GM19043 (cell line): Measurements from ENCODE around the gene KIF7.
"Not testable (repeated sequence)": the region's sequence is repeated elsewhere in the genome, so short reads cannot be mapped to it uniquely, and the experiment has no call there.

Experiments
- ATAC-seq: cut with Tn5 transposase; IDR thresholded peaks from one replicate; pipeline ENCODE4 v1.9.1; 2021; ENCODE audit warnings: low read depth; ENCODE audit not compliant: unreplicated experiment

KIF7 gene, protein sequence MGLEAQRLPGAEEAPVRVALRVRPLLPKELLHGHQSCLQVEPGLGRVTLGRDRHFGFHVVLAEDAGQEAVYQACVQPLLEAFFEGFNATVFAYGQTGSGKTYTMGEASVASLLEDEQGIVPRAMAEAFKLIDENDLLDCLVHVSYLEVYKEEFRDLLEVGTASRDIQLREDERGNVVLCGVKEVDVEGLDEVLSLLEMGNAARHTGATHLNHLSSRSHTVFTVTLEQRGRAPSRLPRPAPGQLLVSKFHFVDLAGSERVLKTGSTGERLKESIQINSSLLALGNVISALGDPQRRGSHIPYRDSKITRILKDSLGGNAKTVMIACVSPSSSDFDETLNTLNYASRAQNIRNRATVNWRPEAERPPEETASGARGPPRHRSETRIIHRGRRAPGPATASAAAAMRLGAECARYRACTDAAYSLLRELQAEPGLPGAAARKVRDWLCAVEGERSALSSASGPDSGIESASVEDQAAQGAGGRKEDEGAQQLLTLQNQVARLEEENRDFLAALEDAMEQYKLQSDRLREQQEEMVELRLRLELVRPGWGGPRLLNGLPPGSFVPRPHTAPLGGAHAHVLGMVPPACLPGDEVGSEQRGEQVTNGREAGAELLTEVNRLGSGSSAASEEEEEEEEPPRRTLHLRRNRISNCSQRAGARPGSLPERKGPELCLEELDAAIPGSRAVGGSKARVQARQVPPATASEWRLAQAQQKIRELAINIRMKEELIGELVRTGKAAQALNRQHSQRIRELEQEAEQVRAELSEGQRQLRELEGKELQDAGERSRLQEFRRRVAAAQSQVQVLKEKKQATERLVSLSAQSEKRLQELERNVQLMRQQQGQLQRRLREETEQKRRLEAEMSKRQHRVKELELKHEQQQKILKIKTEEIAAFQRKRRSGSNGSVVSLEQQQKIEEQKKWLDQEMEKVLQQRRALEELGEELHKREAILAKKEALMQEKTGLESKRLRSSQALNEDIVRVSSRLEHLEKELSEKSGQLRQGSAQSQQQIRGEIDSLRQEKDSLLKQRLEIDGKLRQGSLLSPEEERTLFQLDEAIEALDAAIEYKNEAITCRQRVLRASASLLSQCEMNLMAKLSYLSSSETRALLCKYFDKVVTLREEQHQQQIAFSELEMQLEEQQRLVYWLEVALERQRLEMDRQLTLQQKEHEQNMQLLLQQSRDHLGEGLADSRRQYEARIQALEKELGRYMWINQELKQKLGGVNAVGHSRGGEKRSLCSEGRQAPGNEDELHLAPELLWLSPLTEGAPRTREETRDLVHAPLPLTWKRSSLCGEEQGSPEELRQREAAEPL (N-terminal part only)

DNA sequence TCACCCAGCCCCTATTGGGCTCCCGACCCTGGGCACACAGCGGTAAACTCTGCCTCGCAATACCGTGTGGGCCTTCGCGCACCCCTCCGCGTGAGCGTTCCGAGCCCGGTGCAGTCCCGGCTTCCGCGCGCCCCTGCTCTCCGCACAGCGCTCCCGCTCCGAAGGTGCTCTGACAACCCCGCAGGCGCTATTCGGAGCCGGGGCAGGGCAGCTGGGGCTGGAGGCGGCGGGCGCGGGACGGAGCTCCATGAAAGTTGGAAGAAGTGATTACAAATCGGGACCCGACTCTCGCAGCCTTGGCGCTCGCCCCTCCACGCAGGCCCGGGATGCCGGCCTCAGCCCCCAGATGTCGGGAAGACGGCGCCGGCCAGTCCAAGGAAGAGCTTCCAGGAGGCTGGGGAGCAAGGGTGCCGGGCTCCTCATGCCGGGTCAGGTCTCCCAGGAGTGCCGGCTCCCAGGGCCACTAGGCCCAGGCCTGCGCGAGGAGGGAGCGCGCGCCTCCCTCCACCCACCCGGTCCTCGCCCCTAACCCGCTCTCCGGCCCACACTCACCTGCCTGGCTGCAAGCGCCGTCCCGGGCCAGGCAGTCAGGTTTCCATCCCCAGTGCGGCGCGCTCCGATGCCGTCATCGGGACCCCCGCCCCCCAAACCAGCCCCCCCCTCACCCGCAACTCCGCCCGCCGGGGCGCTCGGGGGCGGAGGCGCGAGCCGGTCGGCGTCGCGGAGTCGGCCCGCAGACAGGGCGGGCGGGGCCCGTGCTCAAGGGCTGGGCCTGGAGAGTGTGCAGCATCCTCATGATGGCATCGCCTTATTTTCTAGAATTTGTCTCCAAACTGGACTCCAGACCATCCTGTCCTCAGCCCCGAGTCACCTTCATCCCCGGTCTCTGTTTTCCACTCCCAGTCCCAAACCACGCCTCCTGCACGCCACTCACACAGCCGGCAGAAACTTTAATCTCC is at the start of gene KIF7:
Gene KIF7, minus strand, starts transcription at position 621 of the 959 bp plus-strand sequence. CDS start 2,537 bp downstream, outside the sequence.
- no peak for ATAC-seq

DNA sequence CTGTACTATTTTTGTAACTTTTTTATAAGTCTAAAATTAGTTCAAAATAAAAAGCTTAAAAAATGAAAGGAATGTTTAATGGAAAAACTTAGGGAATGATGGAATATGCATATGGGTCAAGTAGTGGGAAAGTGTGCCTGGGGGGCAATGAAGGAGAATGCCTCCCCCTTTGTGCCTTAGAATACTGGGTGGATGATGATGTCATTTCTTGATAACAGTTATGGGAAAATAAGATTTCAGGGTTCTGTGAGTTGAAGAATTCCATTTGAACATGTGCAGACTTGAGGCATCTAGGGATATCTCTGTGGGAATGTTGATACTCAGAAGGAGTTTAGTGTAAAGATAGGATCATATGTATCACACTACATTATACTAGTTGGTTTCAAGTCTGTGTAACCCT is 49.1 kb upstream of the KIF7 start:
- ATAC-seq, result no peak

DNA sequence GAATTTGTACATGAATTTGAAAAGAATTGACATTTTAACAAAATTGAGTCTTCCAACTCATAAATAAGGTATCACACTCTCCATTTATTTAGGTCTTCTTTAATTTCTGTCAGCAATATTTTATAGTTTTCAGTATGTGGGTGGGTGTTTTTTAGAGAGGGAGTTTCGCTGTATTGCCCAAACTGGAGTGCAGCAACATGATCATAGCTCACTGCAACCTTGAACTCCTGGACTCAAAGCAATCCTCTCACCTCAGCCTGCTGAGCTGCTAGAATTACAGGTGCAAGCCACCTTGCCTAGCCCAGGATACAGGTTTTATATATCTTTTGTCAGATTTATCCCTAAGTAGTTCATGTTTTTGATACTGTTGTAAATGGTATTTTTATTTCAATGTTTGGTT is 39.9 kb upstream of the KIF7 start:
- no peak for ATAC-seq

DNA sequence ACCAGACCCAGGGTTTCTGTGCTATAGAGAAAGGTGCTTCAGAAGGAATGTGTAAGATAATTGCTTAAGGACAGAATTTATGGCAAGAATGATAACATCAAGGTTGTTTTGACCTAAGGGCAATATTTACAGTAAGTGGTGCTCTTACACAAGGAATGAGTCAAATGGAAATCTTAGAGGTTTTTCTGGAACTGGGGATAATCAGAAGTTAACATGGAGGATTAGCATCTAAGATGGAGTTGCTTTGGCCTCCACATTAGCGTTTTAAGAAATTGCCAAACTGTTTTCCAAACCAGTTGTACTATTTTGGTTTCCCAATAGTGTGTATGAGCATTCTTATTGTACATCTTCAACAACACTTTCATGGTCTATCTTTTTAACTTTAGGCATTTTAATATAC is 38.4 kb upstream of the KIF7 start:
- ATAC-seq, result no peak

DNA sequence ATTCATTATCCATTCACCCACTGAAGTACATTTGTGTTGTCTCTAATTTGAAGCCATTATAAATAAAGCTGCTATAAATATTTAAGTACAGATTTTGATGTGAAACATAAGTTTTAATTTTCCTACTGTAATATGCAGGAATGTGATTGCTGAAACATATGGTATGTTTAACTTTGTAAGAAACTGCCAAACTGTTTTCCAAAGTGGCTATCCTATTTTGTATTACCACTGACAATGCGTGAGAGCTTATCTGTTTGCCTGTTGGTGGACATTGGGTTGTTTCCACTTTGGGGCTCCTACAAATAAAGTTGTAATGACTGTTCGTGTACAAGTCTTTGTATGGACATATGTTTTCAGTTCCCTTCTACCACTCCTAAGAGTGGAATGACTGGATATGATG is 37.8 kb upstream of the KIF7 start:
- ATAC-seq, result no peak

DNA sequence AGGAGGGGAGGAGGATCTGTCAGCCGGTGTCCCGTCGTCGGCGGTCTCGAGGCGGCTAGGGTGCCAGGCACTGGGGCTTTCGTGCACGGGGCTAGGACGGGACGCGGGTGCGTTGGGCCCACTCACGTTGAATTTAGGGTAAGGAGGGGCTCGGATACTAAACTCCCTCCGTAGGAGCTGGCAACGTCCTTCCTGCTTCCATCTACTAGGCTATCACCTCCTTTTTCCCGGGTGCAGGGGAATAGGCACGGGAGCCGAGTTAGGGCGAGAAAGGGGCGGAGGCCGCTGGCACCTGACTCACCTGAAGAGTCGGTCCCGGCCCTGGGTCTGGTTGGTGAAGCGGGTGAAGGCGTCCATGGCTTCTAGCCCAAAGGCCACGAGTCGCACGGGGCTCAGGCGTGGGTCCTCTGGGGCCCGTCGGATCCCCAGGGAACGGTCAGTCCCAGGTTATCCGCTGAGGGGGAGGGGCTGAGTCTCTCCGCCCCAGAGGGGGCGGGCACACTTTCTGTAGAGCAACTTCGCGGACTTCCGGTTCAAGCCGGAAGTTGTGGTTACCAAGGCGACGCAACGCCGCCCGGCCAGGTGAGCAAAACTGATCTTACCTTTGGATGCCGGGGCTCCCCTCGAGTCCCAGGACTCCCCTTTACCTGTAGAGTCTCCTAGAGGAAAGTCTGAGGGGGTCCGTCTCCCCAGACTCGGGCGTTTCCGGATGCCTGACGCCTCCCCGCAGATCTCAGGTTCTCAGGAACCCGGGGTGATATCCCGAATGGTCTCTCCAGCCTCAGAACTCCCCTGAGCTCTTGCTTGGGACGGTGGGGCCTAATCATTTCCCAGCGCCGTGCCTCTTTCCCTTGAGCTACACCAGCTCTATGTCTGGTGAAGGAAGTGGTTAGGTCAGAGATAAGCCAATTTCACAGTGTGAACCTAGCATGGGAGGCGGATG is 35.3 kb upstream of the KIF7 start, which contains the start of the genes PEX11A and WDR93:
Gene PEX11A, minus strand, starts transcription at position 479 of the 943 bp plus-strand sequence. Its CDS starts 122 bp downstream, at position 357.
Gene WDR93, plus strand, starts transcription at position 536 of the 943 bp plus-strand sequence. CDS start 10,936 bp downstream, outside the sequence.
- peak; percentile 90 for ATAC-seq

DNA sequence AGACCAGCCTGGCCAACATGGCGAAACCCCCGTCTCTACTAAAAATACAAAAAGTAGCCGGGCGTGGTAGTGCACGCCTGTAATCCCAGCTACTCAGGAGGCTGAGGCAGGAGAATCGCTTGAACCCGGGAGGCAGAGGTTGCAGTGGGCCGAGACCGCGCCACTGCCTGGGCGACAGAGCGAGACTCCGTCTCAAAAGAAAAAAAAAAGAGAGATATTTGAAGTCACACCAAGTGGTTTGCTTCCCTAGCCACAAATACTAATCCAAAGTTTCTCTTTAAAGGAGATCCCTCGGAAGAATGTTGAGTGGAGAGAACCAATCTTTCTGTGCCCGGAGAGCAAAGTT is 34.6 kb upstream of the KIF7 start:
- not testable (repeated sequence) for ATAC-seq

DNA sequence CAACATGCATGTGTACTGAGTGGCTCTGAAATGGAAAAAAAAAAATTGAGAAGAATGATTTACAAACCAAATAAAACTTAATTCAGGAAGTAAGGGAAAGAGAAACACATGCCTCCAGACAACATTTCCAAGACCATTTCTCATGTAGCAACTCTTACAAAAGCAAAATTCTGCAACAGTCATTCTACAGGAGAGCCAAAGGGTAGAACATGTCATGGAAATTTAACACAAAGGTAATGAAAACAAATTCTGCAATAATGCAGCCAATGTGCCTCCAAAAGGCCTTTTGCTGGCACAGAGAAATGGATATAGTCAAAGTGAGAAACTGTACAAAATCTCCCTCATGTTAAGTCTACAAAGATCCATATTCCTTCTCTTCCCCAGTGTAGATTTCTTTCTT is 31.3 kb upstream of the KIF7 start:
- no peak for ATAC-seq

DNA sequence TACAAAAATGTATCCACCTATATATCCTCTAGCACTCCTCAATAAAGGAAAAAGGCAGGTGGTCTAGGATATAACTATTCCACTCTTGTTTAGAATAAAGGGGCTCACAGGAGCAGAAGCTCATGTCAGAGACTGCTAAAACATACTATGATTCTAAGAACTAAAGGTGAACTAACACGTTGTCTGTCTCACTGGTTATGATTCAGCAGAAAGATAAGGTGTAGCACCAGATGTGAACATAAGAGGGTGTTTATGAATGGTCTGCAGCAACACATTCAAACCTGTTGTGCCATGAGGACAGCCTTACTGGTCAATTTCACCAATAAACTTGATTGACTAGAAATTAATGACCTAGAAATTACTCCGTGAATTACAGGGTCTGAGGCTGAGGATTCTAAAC is 30.7 kb upstream of the KIF7 start:
- ATAC-seq, result no peak

DNA sequence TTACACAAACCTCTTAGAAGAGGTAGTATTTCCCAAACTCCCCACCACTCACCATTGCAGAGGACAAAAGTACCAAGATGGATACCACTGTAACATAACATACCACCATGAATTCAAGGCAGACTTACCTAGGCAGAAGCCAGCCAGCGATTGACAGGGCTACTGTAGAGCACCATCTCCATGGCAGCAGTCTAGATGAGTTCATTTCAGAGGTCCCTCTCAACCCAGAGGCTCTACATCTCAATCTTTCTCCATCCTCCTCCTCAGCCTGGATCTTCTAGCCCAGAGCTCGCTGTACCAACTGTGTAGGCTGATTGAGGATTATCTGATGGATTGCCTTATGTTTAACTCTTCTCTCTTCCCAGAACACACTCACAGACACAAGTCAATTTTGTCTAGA is 25.9 kb upstream of the KIF7 start:
- ATAC-seq, result no peak

DNA sequence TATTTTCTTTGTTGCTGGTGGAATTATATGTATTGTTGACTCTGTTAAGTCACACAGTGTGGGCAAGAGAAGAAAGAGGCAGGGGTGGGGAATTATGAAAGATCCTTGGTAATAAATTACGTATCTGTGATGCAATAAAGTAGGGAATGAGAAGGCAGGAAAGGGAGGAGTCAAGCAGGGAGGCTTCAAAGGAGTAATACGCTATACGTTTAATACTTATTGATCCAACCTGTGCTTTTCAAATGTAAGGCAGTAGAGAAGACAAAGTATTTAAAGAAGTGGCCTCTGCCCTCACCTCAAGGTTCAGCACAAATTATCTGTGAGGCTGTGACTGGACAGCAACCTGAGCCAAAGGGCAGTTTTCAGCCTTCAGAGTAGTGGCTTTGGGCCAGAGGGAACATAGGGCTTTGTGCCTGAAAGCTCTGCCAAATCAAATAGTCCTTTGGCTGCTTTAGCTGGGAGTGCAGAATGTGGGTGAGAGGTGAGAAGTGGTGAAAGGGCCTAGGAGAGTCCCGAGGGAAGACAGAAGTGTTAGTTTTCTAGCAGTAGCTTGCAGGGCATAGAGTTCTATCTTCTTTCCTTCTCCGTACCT is 25.1 kb upstream of the KIF7 start:
- no peak for ATAC-seq

DNA sequence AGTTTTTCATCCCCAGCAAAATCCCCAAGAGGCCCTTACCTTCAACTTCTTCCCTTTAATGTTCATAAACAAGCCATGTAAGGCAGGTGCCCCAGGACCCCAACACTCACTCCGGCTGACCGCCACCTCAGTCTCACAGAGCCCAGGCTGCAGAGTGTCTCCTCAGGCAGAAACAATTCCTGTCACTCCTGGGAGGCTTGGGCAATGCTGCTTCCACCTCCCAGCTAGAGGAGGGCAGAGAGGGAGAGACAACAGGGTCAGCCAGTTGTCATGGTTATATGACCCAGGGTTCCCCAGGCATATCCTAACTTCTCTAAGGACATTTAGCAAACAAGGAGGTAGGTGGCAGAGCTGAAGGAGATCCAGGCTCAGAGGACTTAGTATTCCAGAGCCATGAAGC is 23.9 kb upstream of the KIF7 start, which contains the start of gene PLIN1:
Gene PLIN1, minus strand, starts transcription at position 156 of the 400 bp plus-strand sequence. CDS start 1,878 bp downstream, outside the sequence.
- ATAC-seq, result no peak

DNA sequence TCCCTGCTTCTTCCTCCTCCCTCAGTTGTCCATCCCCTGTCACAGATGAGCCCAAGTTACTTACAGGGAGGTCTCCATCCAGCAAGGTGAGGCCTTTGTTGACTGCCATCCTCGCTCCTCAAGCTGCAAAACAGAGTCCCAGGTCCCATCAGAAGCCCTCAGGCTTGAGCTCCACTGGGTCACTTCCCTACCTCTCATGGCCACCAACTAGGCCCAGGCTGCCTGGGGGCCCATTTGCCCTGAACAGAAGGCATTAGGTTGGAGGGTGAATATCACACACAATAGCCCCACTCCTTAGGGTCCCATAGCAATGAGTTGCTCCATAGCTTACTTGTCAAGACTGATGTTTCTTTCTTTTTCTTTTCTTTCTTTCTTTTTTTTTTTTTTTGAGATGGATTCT is 22.1 kb upstream of the KIF7 start:
- ATAC-seq, result no peak

DNA sequence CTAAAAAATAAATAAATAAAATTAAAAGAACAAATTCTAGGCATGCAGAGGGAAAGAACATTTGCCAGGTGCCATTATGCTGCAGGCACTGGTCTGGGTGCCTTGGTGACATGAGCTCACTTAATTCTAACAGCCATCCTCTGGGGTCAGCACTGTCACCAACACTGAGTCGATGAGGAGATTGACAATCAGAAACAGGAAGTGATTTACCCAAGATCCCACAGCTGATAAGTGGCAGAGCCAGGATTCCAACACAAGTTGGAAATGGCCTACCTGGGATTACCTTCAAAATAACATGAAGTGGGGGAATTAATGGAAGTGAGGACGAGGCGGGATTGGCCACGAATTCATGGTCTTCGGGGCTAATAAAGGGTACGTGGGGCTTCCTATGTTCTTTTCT is 20.3 kb upstream of the KIF7 start:
- no peak for ATAC-seq

DNA sequence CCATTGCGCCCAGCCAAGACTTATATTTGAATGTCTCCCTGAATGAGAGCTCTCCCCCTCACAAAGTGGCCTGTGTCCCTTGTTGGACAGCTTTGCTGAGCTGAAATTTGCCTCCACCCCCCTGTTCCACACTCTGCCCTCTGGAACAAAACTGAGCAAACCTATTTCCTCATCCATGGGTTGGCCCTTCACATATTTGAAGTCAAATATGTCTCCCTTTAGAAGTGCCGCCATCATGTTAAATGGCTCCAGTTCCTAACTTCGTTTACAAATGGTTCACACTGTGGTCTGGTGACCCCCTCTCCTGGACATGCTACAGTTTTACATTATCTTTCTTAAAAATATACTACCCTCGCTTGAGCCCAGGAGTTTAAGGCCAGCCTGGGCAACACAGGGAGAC is 19.3 kb upstream of the KIF7 start:
- no peak for ATAC-seq

DNA sequence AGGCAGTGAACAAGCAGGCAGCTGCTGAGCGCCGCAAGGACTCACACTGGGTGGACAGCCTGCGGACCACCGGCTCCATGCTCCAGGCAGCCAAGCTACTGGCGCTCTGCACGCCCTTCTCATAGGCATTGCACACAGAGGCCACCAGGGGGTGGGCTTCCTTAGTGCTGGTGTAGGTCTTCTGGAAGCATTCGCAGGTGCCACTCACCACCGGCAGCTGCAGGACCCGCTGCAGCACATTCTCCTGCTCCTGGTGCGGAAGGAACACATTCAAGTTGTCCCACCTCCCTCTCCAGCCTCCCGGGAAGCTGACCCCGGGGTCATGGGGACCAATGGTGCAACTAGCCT is 17.9 kb upstream of the KIF7 start:
- no peak for ATAC-seq

DNA sequence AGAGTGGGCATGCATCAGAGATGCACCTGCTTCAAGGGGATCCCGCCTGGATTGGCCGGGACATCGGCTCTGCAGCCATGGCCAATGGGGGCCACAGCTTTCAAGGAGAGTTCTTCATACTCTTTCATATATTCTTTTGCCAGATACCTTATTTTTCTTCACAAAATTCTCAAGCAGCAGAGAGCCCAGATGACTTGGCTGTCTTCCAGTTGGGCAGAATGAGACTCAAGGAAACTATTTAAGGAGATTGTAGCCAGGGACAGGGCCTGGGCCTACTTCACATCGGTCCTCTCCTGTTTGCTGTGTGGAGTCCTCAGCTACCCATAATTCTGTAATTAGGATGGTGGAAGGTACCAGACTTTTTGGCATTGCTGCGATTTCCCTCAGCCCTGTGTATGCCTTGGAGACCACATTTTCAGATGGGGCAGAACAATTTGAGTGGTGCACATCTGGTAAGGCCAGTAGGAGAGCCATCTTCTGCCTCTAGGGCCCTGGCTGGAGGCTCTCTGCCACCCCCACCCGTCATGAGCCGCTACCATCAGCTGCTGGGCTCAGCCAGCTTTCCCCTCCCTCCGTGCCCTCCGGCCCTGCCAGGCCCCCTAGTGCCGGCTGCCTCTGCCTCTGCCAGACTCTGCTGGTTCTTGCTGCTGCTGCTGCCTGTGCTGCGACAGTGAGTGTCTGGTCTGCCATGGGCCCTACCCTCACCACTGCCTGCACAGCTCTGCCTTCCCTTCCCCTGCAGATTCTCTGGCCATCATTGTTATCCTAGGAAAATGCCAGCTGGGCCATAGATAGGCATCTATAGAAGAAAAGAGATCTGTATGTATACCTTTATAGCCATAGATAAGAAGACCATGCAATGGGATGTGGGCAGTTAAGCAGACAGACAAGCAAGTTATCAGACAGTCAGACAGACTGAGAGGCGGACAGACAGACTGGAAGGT is 17.2 kb upstream of the KIF7 start:
- no peak for ATAC-seq
